ENCODE results near the gene VAV1.

VAV1 gene

GRCh38 chr19:6772028-6772865, at the start of gene VAV1:
VAV1 (plus strand) TSS chr19:6772708; CDS start chr19:6772808, 100 bp downstream.
- DNase-seq (ENCODE audit: low read depth), result peak; percentile 66

GRCh38 chr19:6723108-6723618, 49.3 kb upstream of the VAV1 start:
- no peak for DNase-seq (ENCODE audit: low read depth)

- DNase-seq (ENCODE audit: low read depth), result no peak
Observed at GRCh38 chr19:6723738-6724137, 48.8 kb upstream of the VAV1 start.

- no peak for DNase-seq (ENCODE audit: low read depth)
Observed at GRCh38 chr19:6724631-6725492, 47.6 kb upstream of the VAV1 start.

- no peak for DNase-seq (ENCODE audit: low read depth)
Observed at GRCh38 chr19:6725513-6726231, 46.8 kb upstream of the VAV1 start.

GRCh38 chr19:6728346-6728745, 44.2 kb upstream of the VAV1 start:
- DNase-seq (ENCODE audit: low read depth), result no peak

- DNase-seq (ENCODE audit: low read depth), result no peak
Observed at GRCh38 chr19:6729573-6730152, 42.8 kb upstream of the VAV1 start.

GRCh38 chr19:6730153-6730804, 42.2 kb upstream of the VAV1 start:
- no peak for DNase-seq (ENCODE audit: low read depth)

GRCh38 chr19:6730941-6731670, 41.4 kb upstream of the VAV1 start:
- DNase-seq (ENCODE audit: low read depth), result no peak

GRCh38 chr19:6731822-6732221, 40.7 kb upstream of the VAV1 start:
- DNase-seq (ENCODE audit: low read depth), result no peak

GRCh38 chr19:6732803-6733337, 39.6 kb upstream of the VAV1 start:
- no peak for DNase-seq (ENCODE audit: low read depth)

- no peak for DNase-seq (ENCODE audit: low read depth)
Observed at GRCh38 chr19:6733338-6734095, 39.0 kb upstream of the VAV1 start.

- DNase-seq (ENCODE audit: low read depth), result no peak
Observed at GRCh38 chr19:6734096-6734696, 38.3 kb upstream of the VAV1 start.

- no peak for DNase-seq (ENCODE audit: low read depth)
Observed at GRCh38 chr19:6735181-6735911, 37.2 kb upstream of the VAV1 start.

GRCh38 chr19:6736169-6736916, 36.2 kb upstream of the VAV1 start:
- DNase-seq (ENCODE audit: low read depth), result peak; percentile 43

GRCh38 chr19:6736917-6737283, 35.6 kb upstream of the VAV1 start:
- DNase-seq (ENCODE audit: low read depth), result no peak

GRCh38 chr19:6737284-6737872, 35.1 kb upstream of the VAV1 start, which contains the start of gene GPR108:
GPR108 (minus strand) TSS chr19:6737580; CDS start chr19:6737576, 4 bp downstream.
- peak; percentile 98 for DNase-seq (ENCODE audit: low read depth)

All from activated T-helper 1 cell treated with Interleukin-2 at 50 U/mL for 16 hours (primary cell).